AG09319 (cell line): Measurements from ENCODE around the gene ZCCHC13.

Experiments used
- DNase-seq: peaks from one replicate; pipeline ENCODE4 v3.0.0-alpha.2; 2010; ENCODE audit warnings: low read depth; ENCODE audit errors: extremely low read depth
- TF ChIP-seq, protein P1 (sequence below): IDR thresholded peaks from 2 replicates; pipeline ENCODE4 v1.5.1; 2011; ENCODE audit warnings: low read depth, mild to moderate bottlenecking, inconsistent platforms, low read length, moderate library complexity

The ZCCHC13 gene

GRCh38 chrX:74277320-74277719 lies 26.7 kb upstream of the ZCCHC13 start:
- TF ChIP-seq, protein P1, sequence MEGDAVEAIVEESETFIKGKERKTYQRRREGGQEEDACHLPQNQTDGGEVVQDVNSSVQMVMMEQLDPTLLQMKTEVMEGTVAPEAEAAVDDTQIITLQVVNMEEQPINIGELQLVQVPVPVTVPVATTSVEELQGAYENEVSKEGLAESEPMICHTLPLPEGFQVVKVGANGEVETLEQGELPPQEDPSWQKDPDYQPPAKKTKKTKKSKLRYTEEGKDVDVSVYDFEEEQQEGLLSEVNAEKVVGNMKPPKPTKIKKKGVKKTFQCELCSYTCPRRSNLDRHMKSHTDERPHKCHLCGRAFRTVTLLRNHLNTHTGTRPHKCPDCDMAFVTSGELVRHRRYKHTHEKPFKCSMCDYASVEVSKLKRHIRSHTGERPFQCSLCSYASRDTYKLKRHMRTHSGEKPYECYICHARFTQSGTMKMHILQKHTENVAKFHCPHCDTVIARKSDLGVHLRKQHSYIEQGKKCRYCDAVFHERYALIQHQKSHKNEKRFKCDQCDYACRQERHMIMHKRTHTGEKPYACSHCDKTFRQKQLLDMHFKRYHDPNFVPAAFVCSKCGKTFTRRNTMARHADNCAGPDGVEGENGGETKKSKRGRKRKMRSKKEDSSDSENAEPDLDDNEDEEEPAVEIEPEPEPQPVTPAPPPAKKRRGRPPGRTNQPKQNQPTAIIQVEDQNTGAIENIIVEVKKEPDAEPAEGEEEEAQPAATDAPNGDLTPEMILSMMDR = no peak

GRCh38 chrX:74277846-74278245 lies 26.1 kb upstream of the ZCCHC13 start:
- TF ChIP-seq, protein P1 = no peak
- no peak for DNase-seq

More at GRCh38 chrX:74277320-74277719, 26.7 kb upstream of the ZCCHC13 start:
- DNase-seq = no peak

GRCh38 chrX:74280759-74281158 lies 23.2 kb upstream of the ZCCHC13 start:
- no peak for DNase-seq
- TF ChIP-seq, protein P1 = no peak

- DNase-seq = no peak
- TF ChIP-seq, protein P1 = no peak
Measured at GRCh38 chrX:74284391-74284952, 19.5 kb upstream of the ZCCHC13 start.

DNA sequence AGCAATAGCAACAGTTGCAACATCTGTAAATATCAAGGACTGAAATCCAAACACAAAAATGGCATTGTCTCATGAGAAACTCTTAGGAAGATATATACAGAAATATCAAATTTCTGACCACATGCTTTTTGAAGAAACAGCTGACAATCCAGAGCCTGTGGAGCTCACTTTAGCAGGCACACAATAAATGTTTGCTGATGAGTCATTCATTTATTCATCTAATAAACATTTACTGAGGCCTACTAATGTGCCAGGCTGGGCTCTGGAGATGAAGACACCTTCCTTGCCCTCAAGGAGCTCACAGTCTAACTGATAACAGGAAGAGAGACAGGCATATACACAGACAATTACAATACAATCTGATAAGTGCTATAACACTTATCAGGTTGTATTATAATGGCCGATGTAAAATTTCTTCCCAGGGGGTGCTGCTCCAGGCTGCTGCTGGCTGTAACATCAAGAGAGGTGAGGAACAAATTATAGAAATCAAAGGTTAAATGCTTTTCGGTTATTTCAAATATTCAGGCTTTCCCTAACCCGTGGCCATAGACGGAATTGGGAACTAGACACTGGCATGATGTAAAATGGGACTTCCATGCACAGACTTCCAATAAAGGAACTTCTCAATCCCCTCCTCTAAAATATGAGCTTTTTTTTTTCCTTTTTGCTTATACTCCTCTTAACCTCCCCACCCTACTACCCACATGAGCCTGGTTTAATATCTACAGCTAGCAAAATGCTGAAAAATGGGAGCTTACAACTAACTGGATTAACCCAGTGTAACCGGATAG lies 16.8 kb upstream of the ZCCHC13 start:
- TF ChIP-seq, protein P1 = no peak
- DNase-seq = peak; percentile 44

- no peak for DNase-seq
Measured at GRCh38 chrX:74291577-74291963, 12.4 kb upstream of the ZCCHC13 start.

More at GRCh38 chrX:74291577-74291963, 12.4 kb upstream of the ZCCHC13 start:
- TF ChIP-seq, protein P1 = no peak
